ENCODE measurements around the gene PPP3R1. TPM values are rescaled to one million over a fixed set of nuclear protein-coding genes. Genes with fewer than 3 reads are reported as not detected.

PPP3R1 gene
- total RNA-seq, 1 donor from 2014 or later, result 56.4 TPM

GRCh38 chr2:68172521-68172920 lies 79.8 kb downstream of the PPP3R1 start:
- Mint-ChIP-seq H3K4me1 (no peaks in the 10 kb centered on the region), H3K27me3 (ENCODE audit: low read depth) (no peaks in the 10 kb centered on the region), H3K4me3 (no peak overlapping the region), H3K27ac (ENCODE audit: unreplicated experiment) (no peak overlapping the region), H3K36me3 (ENCODE audit: low read depth) (peaks cover 8% of the 10 kb centered on the region), H3K9me3 (no peaks in the 10 kb centered on the region)
- DNase-seq (ENCODE audit: low read depth, low spot score), result no peak
- TF ChIP-seq, protein P1, sequence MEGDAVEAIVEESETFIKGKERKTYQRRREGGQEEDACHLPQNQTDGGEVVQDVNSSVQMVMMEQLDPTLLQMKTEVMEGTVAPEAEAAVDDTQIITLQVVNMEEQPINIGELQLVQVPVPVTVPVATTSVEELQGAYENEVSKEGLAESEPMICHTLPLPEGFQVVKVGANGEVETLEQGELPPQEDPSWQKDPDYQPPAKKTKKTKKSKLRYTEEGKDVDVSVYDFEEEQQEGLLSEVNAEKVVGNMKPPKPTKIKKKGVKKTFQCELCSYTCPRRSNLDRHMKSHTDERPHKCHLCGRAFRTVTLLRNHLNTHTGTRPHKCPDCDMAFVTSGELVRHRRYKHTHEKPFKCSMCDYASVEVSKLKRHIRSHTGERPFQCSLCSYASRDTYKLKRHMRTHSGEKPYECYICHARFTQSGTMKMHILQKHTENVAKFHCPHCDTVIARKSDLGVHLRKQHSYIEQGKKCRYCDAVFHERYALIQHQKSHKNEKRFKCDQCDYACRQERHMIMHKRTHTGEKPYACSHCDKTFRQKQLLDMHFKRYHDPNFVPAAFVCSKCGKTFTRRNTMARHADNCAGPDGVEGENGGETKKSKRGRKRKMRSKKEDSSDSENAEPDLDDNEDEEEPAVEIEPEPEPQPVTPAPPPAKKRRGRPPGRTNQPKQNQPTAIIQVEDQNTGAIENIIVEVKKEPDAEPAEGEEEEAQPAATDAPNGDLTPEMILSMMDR (conservative IDR thresholded peaks at IDR 0.05), result no peak

GRCh38 chr2:68171684-68172083 lies 80.6 kb downstream of the PPP3R1 start:
- Mint-ChIP-seq H3K9me3 (no peaks in the 10 kb centered on the region), H3K4me3 (no peak overlapping the region), H3K27me3 (ENCODE audit: low read depth) (no peaks in the 10 kb centered on the region), H3K36me3 (ENCODE audit: low read depth) (peaks cover 8% of the 10 kb centered on the region), H3K27ac (ENCODE audit: unreplicated experiment) (no peak overlapping the region), H3K4me1 (no peaks in the 10 kb centered on the region)
- no peak for DNase-seq (ENCODE audit: low read depth, low spot score)
- TF ChIP-seq, protein P1 (conservative IDR thresholded peaks at IDR 0.05), result no peak

GRCh38 chr2:68171146-68171545 lies 81.2 kb downstream of the PPP3R1 start:
- H3K27ac Mint-ChIP-seq (ENCODE audit: unreplicated experiment), result no peak overlapping the region
- no peaks in the 10 kb centered on the region for H3K9me3 Mint-ChIP-seq
- H3K36me3 Mint-ChIP-seq (ENCODE audit: low read depth), result peaks cover 8% of the 10 kb centered on the region
- TF ChIP-seq, protein P1 (conservative IDR thresholded peaks at IDR 0.05), result no peak
- no peaks in the 10 kb centered on the region for H3K4me1 Mint-ChIP-seq
- no peak overlapping the region for H3K4me3 Mint-ChIP-seq
- no peaks in the 10 kb centered on the region for H3K27me3 Mint-ChIP-seq (ENCODE audit: low read depth)
- no peak for DNase-seq (ENCODE audit: low read depth, low spot score)

DNA sequence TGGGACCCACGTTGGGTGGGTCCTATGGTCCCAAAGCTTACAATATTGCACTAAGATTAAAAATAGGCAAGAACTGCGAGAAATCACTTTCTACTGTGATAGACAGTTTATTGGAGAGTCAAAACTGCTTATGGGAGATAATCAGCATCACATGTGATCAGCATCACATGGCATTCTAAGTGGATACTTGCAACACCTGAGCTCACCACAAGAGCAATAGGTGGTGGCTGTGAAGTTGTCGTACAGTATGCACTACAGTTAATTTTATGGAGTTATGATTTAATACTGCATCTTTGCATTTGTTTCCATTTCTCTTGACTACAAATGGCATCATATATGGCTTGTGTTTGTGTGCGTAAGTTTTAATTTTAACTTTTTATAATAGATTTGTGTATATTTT lies 83.0 kb downstream of the PPP3R1 start:
- TF ChIP-seq, protein P1 (conservative IDR thresholded peaks at IDR 0.05), result peak; percentile 30
- Mint-ChIP-seq H3K36me3 (ENCODE audit: low read depth) (peaks cover 5% of the 10 kb centered on the region), H3K9me3 (no peaks in the 10 kb centered on the region), H3K27me3 (ENCODE audit: low read depth) (no peaks in the 10 kb centered on the region), H3K27ac (ENCODE audit: unreplicated experiment) (no peak overlapping the region), H3K4me1 (no peaks in the 10 kb centered on the region), H3K4me3 (no peak overlapping the region)
- no peak for DNase-seq (ENCODE audit: low read depth, low spot score)

- H3K27me3 Mint-ChIP-seq (ENCODE audit: low read depth), result no peaks in the 10 kb centered on the region
- H3K27ac Mint-ChIP-seq (ENCODE audit: unreplicated experiment), result no peak overlapping the region
- H3K4me3 Mint-ChIP-seq, result no peak overlapping the region
- DNase-seq (ENCODE audit: low read depth, low spot score), result no peak
- TF ChIP-seq, protein P1 (conservative IDR thresholded peaks at IDR 0.05), result no peak
- H3K4me1 Mint-ChIP-seq, result no peaks in the 10 kb centered on the region
- no peaks in the 10 kb centered on the region for H3K9me3 Mint-ChIP-seq
- no peaks in the 10 kb centered on the region for H3K36me3 Mint-ChIP-seq (ENCODE audit: low read depth)
These were observed 85.1 kb downstream of the PPP3R1 start for GRCh38 chr2:68167186-68167585.

DNA sequence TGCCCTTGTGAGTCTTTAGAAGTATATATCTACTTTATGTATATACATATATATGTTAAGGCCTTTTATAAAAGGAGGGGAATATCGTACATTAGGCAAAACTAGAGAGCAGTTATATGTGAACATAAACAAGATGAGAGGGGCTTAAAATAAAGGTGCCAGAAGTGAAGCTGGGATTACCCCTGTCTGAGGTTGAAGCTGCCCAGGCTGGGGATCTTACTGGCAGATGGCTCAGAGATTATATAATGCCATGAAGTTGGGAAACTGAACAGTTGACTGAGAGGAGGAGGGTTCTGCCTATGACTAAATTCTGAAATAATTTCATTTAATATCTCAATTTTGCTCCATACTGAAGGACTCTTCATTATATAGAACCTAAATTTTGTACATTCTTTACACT lies 88.7 kb downstream of the PPP3R1 start:
- H3K36me3 Mint-ChIP-seq (ENCODE audit: low read depth), result peaks cover 2% of the 10 kb centered on the region
- no peaks in the 10 kb centered on the region for H3K9me3 Mint-ChIP-seq
- DNase-seq (ENCODE audit: low read depth, low spot score), result no peak
- peaks cover 8% of the 10 kb centered on the region for H3K4me1 Mint-ChIP-seq
- no peak overlapping the region for H3K27ac Mint-ChIP-seq (ENCODE audit: unreplicated experiment)
- H3K4me3 Mint-ChIP-seq, result no peak overlapping the region
- H3K27me3 Mint-ChIP-seq (ENCODE audit: low read depth), result no peaks in the 10 kb centered on the region
- TF ChIP-seq, protein P1 (conservative IDR thresholded peaks at IDR 0.05), result no peak

Measured in neural crest cell (in vitro differentiated cells).